ENCODE data around the gene PRR27.

PRR27 gene

DNA sequence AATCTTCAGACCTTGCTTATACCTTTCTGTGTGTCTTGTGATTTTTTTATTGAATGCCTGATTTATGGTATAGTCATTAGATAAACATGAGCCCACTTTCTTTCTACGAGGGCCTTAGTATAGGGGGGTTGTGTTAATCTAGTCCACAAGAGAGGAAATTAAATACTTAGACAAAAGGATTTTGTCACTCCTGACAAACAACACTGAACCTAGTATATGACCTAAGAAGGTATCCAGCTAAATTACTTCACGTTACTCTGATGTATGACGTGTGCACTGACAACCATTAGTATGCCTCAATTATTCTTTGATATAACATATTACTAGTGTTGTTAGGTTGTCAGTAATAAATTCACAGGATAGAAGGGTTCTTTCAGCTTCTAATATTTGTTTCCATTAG is 2.8 kb upstream of the PRR27 start:
- no peak for DNase-seq (ENCODE audit: extremely low read depth, low read depth)
- H3K4me3 ChIP-seq (replicated peaks; ENCODE audit: low read depth, low read length): no peak overlapping the region
- TF ChIP-seq, protein P1, sequence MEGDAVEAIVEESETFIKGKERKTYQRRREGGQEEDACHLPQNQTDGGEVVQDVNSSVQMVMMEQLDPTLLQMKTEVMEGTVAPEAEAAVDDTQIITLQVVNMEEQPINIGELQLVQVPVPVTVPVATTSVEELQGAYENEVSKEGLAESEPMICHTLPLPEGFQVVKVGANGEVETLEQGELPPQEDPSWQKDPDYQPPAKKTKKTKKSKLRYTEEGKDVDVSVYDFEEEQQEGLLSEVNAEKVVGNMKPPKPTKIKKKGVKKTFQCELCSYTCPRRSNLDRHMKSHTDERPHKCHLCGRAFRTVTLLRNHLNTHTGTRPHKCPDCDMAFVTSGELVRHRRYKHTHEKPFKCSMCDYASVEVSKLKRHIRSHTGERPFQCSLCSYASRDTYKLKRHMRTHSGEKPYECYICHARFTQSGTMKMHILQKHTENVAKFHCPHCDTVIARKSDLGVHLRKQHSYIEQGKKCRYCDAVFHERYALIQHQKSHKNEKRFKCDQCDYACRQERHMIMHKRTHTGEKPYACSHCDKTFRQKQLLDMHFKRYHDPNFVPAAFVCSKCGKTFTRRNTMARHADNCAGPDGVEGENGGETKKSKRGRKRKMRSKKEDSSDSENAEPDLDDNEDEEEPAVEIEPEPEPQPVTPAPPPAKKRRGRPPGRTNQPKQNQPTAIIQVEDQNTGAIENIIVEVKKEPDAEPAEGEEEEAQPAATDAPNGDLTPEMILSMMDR (IDR thresholded peaks at IDR 0.05; ENCODE audit: low read depth, low read length, missing control alignments): no peak

GRCh38 chr4:70152088-70152487 is 1.9 kb upstream of the PRR27 start:
- DNase-seq (ENCODE audit: extremely low read depth, low read depth): no peak
- TF ChIP-seq, protein P1 (IDR thresholded peaks at IDR 0.05; ENCODE audit: low read depth, low read length, missing control alignments): no peak
- H3K4me3 ChIP-seq (replicated peaks; ENCODE audit: low read depth, low read length): no peak overlapping the region

DNA sequence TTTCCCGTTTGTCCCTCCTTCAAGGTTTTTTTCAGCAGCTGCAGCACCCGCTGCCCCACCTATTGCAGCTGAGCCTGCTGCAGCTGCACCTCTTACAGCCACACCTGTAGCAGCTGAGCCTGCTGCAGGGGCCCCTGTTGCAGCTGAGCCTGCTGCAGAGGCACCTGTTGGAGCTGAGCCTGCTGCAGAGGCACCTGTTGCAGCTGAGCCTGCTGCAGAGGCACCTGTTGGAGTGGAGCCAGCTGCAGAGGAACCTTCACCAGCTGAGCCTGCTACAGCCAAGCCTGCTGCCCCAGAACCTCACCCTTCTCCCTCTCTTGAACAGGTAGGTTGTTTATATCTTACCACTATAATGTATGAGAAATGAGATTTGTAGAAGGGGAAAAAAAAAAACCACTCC is 4.5 kb downstream of the PRR27 start:
- no peak overlapping the region for H3K4me3 ChIP-seq (replicated peaks; ENCODE audit: low read depth, low read length)
- DNase-seq (ENCODE audit: extremely low read depth, low read depth): no peak
- TF ChIP-seq, protein P1 (IDR thresholded peaks at IDR 0.05; ENCODE audit: low read depth, low read length, missing control alignments): no peak

GRCh38 chr4:70177090-70177489 is 23.1 kb downstream of the PRR27 start:
- DNase-seq (ENCODE audit: extremely low read depth, low read depth): no peak
- H3K4me3 ChIP-seq (replicated peaks; ENCODE audit: low read depth, low read length): no peak overlapping the region
- TF ChIP-seq, protein P1 (IDR thresholded peaks at IDR 0.05; ENCODE audit: low read depth, low read length, missing control alignments): no peak

GRCh38 chr4:70178075-70178660 is 24.1 kb downstream of the PRR27 start:
- TF ChIP-seq, protein P1 (IDR thresholded peaks at IDR 0.05; ENCODE audit: low read depth, low read length, missing control alignments): no peak
- DNase-seq (ENCODE audit: extremely low read depth, low read depth): no peak
- H3K4me3 ChIP-seq (replicated peaks; ENCODE audit: low read depth, low read length): no peak overlapping the region

- DNase-seq (ENCODE audit: extremely low read depth, low read depth): no peak
- H3K4me3 ChIP-seq (replicated peaks; ENCODE audit: low read depth, low read length): no peak overlapping the region
- TF ChIP-seq, protein P1 (IDR thresholded peaks at IDR 0.05; ENCODE audit: low read depth, low read length, missing control alignments): no peak
Measured at GRCh38 chr4:70179811-70180210, 25.8 kb downstream of the PRR27 start.

- TF ChIP-seq, protein P1 (IDR thresholded peaks at IDR 0.05; ENCODE audit: low read depth, low read length, missing control alignments): no peak
- H3K4me3 ChIP-seq (replicated peaks; ENCODE audit: low read depth, low read length): no peak overlapping the region
- no peak for DNase-seq (ENCODE audit: extremely low read depth, low read depth)
Measured at GRCh38 chr4:70181864-70182263, 27.8 kb downstream of the PRR27 start.
